ENCODE measurements around the gene SLC16A10.
A peak's percentile ranks its signal among the peaks of the same experiment; 100 is the strongest.
"Not testable (repeated sequence)": the region's sequence is repeated elsewhere in the genome, so short reads cannot be mapped to it uniquely, and the experiment has no call there.

SLC16A10 gene

GRCh38 chr6:111187874-111188273 is 100.6 kb downstream of the SLC16A10 start:
- DNase-seq (ENCODE audit: low spot score): no peak

- DNase-seq (ENCODE audit: low spot score): not testable (repeated sequence)
Measured at GRCh38 chr6:111189666-111190210, 102.4 kb downstream of the SLC16A10 start.

GRCh38 chr6:111190637-111191036 is 103.3 kb downstream of the SLC16A10 start:
- DNase-seq (ENCODE audit: low spot score): no peak

- not testable (repeated sequence) for DNase-seq (ENCODE audit: low spot score)
Measured at GRCh38 chr6:111191136-111191535, 103.8 kb downstream of the SLC16A10 start.

GRCh38 chr6:111192911-111193555 is 105.7 kb downstream of the SLC16A10 start:
- DNase-seq (ENCODE audit: low spot score): no peak

GRCh38 chr6:111195656-111196055 is 108.4 kb downstream of the SLC16A10 start:
- DNase-seq (ENCODE audit: low spot score): no peak

- no peak for DNase-seq (ENCODE audit: low spot score)
Measured at GRCh38 chr6:111198841-111199240, 111.5 kb downstream of the SLC16A10 start.

GRCh38 chr6:111199935-111200334 is 112.6 kb downstream of the SLC16A10 start:
- no peak for DNase-seq (ENCODE audit: low spot score)

- DNase-seq (ENCODE audit: low spot score): peak; percentile 46
Measured at GRCh38 chr6:111200350-111201243, 113.3 kb downstream of the SLC16A10 start.

GRCh38 chr6:111201244-111201554 is 113.9 kb downstream of the SLC16A10 start:
- DNase-seq (ENCODE audit: low spot score): no peak

GRCh38 chr6:111201764-111202163 is 114.5 kb downstream of the SLC16A10 start:
- no peak for DNase-seq (ENCODE audit: low spot score)

GRCh38 chr6:111203539-111203938 is 116.2 kb downstream of the SLC16A10 start:
- not testable (repeated sequence) for DNase-seq (ENCODE audit: low spot score)

- DNase-seq (ENCODE audit: low spot score): no peak
Measured at GRCh38 chr6:111204305-111204704, 117.0 kb downstream of the SLC16A10 start.

GRCh38 chr6:111204881-111205280 is 117.6 kb downstream of the SLC16A10 start:
- no peak for DNase-seq (ENCODE audit: low spot score)

- DNase-seq (ENCODE audit: low spot score): no peak
Measured at GRCh38 chr6:111205502-111205901, 118.2 kb downstream of the SLC16A10 start.

GRCh38 chr6:111207141-111207858 is 120.0 kb downstream of the SLC16A10 start:
- DNase-seq (ENCODE audit: low spot score): peak; percentile 2

- DNase-seq (ENCODE audit: low spot score): no peak
Measured at GRCh38 chr6:111208933-111209332, 121.6 kb downstream of the SLC16A10 start.

GRCh38 chr6:111210194-111210728 is 123.0 kb downstream of the SLC16A10 start:
- DNase-seq (ENCODE audit: low spot score): peak; percentile 65

GRCh38 chr6:111211411-111212030 is 124.2 kb downstream of the SLC16A10 start:
- DNase-seq (ENCODE audit: low spot score): no peak

- no peak for DNase-seq (ENCODE audit: low spot score)
Measured at GRCh38 chr6:111212625-111213024, 125.3 kb downstream of the SLC16A10 start.

GRCh38 chr6:111215131-111215530 is 127.8 kb downstream of the SLC16A10 start:
- DNase-seq (ENCODE audit: low spot score): no peak

GRCh38 chr6:111219785-111220184 is 132.5 kb downstream of the SLC16A10 start:
- DNase-seq (ENCODE audit: low spot score): no peak
